Esophagus muscularis mucosa (tissue), 4 donors: Measurements from ENCODE around the gene SNAPC4.

Experiments
- EP300 ChIP-seq: sonication (generic); formaldehyde crosslinking; IDR thresholded peaks from one replicate; pipeline ENCODE4 v1.6.1; 2017; ENCODE audit warnings: antibody characterized with exemption
- POLR2A ChIP-seq: fragments of 450-650 bp; IDR thresholded peaks from one replicate; pipeline ENCODE4 v1.6.1; 2017; ENCODE audit warnings: antibody characterized with exemption, moderate library complexity, mild to moderate bottlenecking, low read depth
- POLR2AphosphoS5 ChIP-seq, 2 donors: sonication (generic); formaldehyde crosslinking; IDR thresholded peaks; one replicate each; pipeline ENCODE4 v1.6.1; 2017; ENCODE audit warnings: antibody characterized with exemption in 2 of 2
- TF ChIP-seq, protein P1 (sequence below), 3 experiments: fragments of 200-600 bp in 2 of 3; fragments of 450-650 bp in 1 of 3; sonication (generic) in 2 of 3; IDR thresholded peaks; one replicate each; pipeline ENCODE4 v1.5.1; 2017 to 2019; ENCODE audit warnings: antibody characterized with exemption in 3 of 3, mild to moderate bottlenecking in 2 of 3, moderate library complexity in 1 of 3

DNA sequence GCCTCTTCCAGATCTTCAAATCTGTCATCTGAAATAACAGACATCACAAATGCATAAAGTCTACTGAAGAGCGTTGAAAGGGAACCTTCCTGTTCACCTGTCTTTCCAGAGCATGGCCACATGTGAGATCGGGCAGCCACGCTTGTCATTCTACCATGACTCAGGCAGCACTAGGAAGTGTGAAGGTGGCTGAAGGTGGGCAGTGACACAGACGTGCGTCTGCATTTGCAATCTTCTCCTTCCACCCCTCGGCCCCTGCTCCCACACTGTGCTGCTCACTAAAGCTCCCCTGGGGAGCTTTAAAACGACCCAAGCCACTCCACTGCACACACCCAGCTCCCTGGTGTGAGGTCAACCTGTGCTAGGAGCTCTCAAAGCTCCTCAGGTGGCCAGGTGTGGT is 7.9 kb upstream of the SNAPC4 start:
- TF ChIP-seq POLR2A = no peak
- TF ChIP-seq, protein P1, sequence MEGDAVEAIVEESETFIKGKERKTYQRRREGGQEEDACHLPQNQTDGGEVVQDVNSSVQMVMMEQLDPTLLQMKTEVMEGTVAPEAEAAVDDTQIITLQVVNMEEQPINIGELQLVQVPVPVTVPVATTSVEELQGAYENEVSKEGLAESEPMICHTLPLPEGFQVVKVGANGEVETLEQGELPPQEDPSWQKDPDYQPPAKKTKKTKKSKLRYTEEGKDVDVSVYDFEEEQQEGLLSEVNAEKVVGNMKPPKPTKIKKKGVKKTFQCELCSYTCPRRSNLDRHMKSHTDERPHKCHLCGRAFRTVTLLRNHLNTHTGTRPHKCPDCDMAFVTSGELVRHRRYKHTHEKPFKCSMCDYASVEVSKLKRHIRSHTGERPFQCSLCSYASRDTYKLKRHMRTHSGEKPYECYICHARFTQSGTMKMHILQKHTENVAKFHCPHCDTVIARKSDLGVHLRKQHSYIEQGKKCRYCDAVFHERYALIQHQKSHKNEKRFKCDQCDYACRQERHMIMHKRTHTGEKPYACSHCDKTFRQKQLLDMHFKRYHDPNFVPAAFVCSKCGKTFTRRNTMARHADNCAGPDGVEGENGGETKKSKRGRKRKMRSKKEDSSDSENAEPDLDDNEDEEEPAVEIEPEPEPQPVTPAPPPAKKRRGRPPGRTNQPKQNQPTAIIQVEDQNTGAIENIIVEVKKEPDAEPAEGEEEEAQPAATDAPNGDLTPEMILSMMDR (IDR thresholded peaks at IDR 0.05) = no peak
- no peak for TF ChIP-seq EP300
- no peak for TF ChIP-seq POLR2AphosphoS5 (IDR thresholded peaks at IDR 0.05)
